CD4-positive, alpha-beta T cell treated with Interleukin-17A for 1 hour (primary cell): ENCODE data around the gene SSNA1.
A peak's percentile ranks its signal among the peaks of the same experiment; 100 is the strongest.

Source experiments
- DNase-seq: peaks from one replicate; pipeline ENCODE4 v3.0.0-alpha.2; 2020

SSNA1 gene

DNA sequence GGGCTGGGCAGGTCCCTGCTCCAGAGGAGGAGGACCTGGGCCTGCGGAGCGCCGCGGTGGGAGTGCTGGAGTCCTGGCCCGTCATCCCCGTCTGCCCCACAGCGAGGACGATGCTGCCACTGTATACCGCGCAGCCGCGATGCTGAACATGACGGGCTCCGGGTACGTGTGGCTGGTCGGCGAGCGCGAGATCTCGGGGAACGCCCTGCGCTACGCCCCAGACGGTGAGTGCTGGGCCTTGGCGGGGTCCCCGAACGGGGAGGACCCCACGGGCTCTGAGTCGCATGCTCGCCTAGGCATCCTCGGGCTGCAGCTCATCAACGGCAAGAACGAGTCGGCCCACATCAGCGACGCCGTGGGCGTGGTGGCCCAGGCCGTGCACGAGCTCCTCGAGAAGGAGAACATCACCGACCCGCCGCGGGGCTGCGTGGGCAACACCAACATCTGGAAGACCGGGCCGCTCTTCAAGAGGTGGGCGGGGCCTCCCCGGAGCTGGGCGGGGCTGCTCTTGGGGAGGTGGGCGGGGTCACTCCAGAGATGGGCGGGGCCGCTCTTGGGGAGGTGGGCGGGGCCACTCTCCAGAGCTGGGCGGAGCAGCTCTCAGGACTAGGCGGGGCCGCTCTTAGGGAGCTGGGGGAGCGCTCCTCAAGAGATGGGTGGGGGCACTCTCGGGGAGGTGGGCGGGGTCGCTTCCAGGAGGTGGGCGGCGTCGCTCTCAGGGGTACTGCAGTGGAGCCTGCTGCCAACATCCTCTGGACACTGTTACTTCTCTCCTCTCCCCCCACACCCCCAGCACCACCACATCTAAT lies 31.7 kb upstream of the SSNA1 start:
- DNase-seq, result peak; percentile 62

GRCh38 chr9:137157618-137158415 lies 30.7 kb upstream of the SSNA1 start:
- DNase-seq, result no peak

- no peak for DNase-seq
These were observed 29.9 kb upstream of the SSNA1 start for GRCh38 chr9:137158625-137159024.

DNA sequence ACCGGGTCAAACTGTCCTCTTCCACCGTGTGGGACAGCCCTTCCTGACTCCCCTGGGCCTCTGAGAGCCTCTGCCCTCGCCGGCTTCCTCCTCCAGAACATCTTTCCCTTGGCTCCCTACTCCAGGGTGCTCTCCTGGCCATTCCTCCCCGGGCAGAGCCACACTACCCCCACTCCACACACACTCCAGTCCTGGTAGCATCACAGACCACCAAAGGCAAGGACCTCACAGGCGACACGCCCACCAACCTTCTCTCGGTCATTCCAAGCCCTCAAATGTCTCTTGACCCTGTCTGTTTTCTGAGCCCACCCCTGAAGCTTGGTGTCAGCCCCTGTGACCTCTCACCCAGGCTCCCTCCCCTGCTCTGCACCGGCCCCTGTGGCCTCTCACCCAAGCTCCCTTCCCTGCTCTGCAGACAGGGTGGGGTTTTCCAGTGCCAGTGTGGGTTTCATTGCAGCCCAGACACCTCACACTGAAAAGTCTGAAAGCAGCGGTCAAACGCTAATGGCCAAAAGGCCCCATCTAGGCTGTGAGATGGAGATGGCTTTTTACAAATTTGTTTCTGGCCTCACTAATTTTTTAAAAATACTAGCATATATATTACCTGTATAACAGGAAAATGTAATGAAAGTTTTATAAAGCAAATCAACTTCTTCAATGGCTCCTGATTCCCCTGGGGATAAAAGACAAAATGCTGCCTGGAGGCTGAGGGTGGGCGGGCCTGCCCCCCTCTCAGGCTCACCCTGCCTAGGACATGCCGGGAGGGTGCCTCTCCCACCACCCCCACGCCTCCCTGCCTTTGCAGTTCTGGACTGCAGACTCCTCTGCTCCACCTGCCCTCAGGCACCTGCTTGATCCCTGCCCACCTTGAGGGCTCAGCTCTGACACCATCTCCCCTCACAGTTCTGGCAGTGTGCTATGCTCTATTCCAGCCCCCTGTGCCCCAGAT lies 29.1 kb upstream of the SSNA1 start:
- DNase-seq, result no peak

- no peak for DNase-seq
These were observed 28.4 kb upstream of the SSNA1 start for GRCh38 chr9:137160054-137160425.

DNA sequence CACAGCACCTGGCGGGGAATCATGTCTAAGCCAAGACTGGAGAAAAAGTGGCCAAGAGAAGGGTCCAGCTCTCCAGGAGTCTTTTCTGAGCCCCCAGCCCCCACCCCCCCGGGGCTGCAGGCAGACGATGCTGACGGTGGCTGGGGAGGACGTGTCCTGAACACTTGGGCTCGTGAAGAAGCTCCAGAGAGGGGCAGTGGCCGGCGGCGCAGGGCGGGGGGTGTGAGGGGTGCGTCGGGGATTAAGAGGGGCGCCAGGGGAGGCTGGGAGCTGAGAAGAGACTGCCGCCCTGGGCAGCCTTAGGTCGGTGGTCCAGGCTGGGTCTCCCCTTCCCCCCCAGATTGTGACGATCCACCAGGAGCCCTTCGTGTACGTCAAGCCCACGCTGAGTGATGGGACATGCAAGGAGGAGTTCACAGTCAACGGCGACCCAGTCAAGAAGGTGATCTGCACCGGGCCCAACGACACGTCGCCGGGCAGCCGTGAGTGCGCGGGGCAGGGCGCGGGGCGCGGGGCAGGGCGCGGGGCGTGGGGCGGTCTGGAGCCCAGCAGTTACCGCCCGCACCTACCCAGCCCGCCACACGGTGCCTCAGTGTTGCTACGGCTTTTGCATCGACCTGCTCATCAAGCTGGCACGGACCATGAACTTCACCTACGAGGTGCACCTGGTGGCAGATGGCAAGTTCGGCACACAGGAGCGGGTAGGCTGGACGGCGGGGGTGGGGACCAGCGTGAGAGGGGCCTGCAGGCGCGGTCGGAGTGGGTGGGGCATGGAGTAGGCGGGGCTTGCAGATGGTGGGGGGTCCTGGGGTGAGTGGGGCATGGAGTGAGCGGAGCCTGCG lies 27.5 kb upstream of the SSNA1 start:
- no peak for DNase-seq

- no peak for DNase-seq
These were observed 26.7 kb upstream of the SSNA1 start for GRCh38 chr9:137161558-137162486.

- no peak for DNase-seq
These were observed 25.7 kb upstream of the SSNA1 start for GRCh38 chr9:137162505-137163364.

- DNase-seq, result no peak
These were observed 25.1 kb upstream of the SSNA1 start for GRCh38 chr9:137163365-137163715.

- no peak for DNase-seq
These were observed 24.7 kb upstream of the SSNA1 start for GRCh38 chr9:137163805-137164204.

DNA sequence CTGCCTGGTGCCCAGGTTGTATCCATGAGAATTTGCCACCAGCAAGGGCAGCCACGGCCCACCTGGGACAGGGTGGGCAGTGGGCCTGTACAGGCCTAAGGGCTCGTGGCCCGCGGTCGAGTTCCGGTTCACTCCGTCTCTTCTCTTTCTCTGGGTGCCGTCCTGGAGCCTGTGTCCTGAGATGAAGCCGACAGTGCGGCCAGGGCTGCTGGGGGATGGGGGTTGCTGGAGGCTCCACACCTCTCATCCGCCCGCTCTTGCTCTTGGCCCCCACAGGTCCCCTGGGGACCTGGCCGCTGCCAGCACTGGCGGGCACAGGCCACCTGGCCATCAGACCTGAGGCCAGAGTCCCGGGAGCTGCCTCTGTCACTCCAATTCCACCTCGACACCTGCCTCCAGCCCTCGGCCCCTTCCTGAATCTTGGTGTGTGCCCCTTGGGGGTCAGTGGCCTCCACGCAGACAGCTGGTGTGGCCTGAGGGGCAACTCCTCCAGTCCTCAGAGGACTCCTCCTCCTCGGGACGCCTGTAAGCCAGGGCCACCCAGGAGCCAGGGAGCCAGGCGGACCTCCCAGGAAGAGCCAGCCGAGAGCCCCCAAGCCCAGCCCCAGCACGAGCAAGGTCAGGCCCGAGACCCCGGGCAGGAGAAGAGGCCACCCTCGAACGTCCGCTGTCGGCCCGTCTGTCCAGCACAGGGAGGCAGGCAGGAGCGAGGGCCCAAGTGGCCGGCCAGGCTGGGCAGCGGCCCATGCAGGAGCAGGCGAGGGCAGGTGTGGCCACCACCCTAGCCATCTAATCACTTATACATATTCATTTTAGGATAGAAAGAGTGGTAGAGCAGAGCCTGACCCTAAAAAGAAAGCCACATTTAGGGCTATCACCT lies 23.9 kb upstream of the SSNA1 start:
- DNase-seq, result no peak

DNA sequence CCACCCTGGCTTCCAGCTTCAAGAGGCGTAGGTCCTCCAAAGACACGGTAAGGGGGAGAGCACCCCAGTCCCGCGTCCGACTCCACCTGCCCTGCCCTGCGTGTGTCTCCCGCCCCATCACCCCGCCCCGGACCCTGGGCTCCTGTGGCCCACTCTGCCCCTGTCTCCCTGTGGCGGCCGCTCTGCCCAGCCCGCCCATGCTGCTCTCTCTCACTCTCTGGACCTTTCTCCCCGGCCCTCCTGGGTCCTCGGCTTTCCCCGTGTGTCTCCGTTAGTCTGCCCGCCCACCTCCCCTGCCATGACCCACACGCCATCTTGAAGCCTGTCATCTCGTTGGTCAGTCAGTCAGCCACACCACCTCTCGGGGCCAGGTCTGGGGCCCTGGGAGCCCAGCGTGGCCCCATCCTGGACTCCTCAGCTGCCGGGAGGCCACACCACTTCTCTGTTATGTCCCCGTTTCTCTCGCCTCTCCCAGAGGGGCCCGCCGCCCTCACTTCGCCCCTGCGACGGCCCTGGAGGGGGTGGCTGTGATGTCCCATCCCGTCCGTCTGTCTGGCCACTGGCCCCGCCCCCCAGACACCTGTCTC lies 23.1 kb upstream of the SSNA1 start:
- DNase-seq, result no peak

- no peak for DNase-seq
These were observed 21.9 kb upstream of the SSNA1 start for GRCh38 chr9:137166380-137167229.

DNA sequence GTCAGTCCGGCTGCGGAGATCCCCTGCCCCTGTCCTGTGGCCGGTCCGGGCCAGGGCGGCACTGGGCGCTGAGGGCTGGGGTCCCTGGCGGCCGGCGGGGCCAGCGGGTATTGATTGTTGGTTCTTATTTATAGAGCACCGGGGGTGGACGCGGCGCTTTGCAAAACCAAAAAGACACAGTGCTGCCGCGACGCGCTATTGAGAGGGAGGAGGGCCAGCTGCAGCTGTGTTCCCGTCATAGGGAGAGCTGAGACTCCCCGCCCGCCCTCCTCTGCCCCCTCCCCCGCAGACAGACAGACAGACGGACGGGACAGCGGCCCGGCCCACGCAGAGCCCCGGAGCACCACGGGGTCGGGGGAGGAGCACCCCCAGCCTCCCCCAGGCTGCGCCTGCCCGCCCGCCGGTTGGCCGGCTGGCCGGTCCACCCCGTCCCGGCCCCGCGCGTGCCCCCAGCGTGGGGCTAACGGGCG lies 21.2 kb upstream of the SSNA1 start:
- no peak for DNase-seq

GRCh38 chr9:137167747-137168572 lies 20.5 kb upstream of the SSNA1 start:
- DNase-seq, result no peak

DNA sequence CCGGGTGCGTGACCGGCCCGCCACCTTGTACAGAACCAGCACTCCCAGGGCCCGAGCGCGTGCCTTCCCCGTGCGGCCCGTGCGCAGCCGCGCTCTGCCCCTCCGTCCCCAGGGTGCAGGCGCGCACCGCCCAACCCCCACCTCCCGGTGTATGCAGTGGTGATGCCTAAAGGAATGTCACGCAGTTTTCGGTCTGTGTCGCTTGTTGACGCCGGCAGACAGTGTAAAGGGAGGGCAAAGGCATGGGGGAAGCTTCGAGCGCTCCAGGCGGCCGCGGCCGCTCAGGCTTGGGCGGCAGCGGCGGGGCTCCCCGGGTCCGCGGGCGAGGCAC lies 19.9 kb upstream of the SSNA1 start:
- no peak for DNase-seq
